IMR-90 (cell line): ENCODE results near the gene RAD52.

ENCODE experiments used
- POLR2A ChIP-seq: IDR thresholded peaks from 2 replicates; pipeline ENCODE4 v1.6.1; 2012; ENCODE audit warnings: mild to moderate bottlenecking, low read depth, low read length
- TF ChIP-seq, protein P1 (sequence below): conservative IDR thresholded peaks from 2 replicates; pipeline ENCODE4 v1.5.1; 2012; ENCODE audit warnings: mild to moderate bottlenecking, low read depth, low read length, improper control_type of control experiment
- TF ChIP-seq, protein P2 (sequence below): fragments of 150-350 bp; IDR thresholded peaks from 2 replicates; pipeline ENCODE4 v1.6.1; 2017; ENCODE audit warnings: mild to moderate bottlenecking, antibody characterized with exemption, low read length, low read depth

DNA sequence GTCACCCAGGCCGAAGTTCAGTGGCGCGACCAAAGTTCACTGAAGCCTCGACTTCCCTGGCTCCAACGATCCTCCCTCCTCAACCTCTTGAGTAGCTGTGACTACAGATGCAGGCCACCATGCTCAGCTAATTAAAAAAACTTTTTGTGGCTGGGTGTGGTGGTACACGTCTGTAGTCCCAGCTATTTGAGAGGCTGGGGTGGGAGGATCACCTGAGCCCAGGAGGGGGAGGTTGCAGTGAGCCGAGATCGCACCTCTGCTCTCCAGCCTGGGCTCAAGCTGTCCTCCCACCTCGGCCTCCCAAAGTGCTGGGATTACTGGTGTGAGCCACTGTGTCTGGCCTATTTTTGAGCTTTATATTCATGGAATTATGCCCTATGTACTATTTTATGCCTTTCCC, 18.1 kb upstream of the RAD52 start:
- TF ChIP-seq, protein P1, sequence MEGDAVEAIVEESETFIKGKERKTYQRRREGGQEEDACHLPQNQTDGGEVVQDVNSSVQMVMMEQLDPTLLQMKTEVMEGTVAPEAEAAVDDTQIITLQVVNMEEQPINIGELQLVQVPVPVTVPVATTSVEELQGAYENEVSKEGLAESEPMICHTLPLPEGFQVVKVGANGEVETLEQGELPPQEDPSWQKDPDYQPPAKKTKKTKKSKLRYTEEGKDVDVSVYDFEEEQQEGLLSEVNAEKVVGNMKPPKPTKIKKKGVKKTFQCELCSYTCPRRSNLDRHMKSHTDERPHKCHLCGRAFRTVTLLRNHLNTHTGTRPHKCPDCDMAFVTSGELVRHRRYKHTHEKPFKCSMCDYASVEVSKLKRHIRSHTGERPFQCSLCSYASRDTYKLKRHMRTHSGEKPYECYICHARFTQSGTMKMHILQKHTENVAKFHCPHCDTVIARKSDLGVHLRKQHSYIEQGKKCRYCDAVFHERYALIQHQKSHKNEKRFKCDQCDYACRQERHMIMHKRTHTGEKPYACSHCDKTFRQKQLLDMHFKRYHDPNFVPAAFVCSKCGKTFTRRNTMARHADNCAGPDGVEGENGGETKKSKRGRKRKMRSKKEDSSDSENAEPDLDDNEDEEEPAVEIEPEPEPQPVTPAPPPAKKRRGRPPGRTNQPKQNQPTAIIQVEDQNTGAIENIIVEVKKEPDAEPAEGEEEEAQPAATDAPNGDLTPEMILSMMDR: no peak
- TF ChIP-seq, protein P2, sequence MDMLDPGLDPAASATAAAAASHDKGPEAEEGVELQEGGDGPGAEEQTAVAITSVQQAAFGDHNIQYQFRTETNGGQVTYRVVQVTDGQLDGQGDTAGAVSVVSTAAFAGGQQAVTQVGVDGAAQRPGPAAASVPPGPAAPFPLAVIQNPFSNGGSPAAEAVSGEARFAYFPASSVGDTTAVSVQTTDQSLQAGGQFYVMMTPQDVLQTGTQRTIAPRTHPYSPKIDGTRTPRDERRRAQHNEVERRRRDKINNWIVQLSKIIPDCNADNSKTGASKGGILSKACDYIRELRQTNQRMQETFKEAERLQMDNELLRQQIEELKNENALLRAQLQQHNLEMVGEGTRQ: no peak
- TF ChIP-seq POLR2A: no peak
